GM12878 (cell line): ENCODE data around the gene TMEM174. TPM values are rescaled to one million over a fixed set of nuclear protein-coding genes. Genes with fewer than 3 reads are reported as not detected.

Experiments used
- ATAC-seq: fragments of 200-7000 bp; cut with Tn5 transposase; 3 replicates; pipeline ENCODE4 v1.9.1; 2020; ENCODE audit warnings: mild to moderate bottlenecking, moderate library complexity
- BruUV-seq: library from RNA; stranded (reverse); fragments of 400-500 nt; replicated peaks from 2 replicates; lab custom pipeline; 2021; lab: Mats Ljungman, UMichigan
- CTCF ChIA-PET: fragments of 300-600 bp; sonication (Branson Sonifier 250); formaldehyde crosslinking; extraction: SDS; loops from one replicate; lab custom pipeline; 2021; ENCODE audit warnings: inconsistent platforms; lab: Yijun Ruan, JAX
- POLR2A ChIA-PET: fragments of 350-600 bp; formaldehyde crosslinking; extraction: SDS; loops from one replicate; lab custom pipeline; 2021; ENCODE audit warnings: inconsistent platforms; lab: Charles Lee
- RAD21 ChIA-PET: fragments of 300-600 bp; sonication (Branson Sonifier 250); formaldehyde crosslinking; loops from one replicate; lab custom pipeline; 2023; ENCODE audit warnings: antibody characterized with exemption; ENCODE audit not compliant: unreplicated experiment; lab: Charles Lee
- SMC1A ChIA-PET: fragments of 300-600 bp; sonication (Branson Sonifier 250); formaldehyde crosslinking; loops from one replicate; lab custom pipeline; 2023; ENCODE audit not compliant: unreplicated experiment, uncharacterized antibody; lab: Charles Lee
- DNase-seq: peaks from one replicate; pipeline ENCODE4 v3.0.0-alpha.2; 2011; ENCODE audit warnings: low read depth, low spot score
- FAIRE-seq: peaks from 3 replicates; lab custom pipeline; 2011; peaks lifted over from hg19 to GRCh38; lab: Jason Lieb, UNC
- H2AFZ ChIP-seq: 2 replicates; pipeline ENCODE4 v1.6.0; 2011; ENCODE audit warnings: low read depth, low read length, control low read depth; ENCODE audit not compliant: control insufficient read depth
- H3K27ac ChIP-seq: 2 replicates; pipeline ENCODE4 v1.5.1; 2011; ENCODE audit warnings: control low read depth; ENCODE audit not compliant: control insufficient read depth, insufficient read depth
- H3K27me3 ChIP-seq, 2 experiments: replicated peaks in 1 of 2; 2 replicates each; pipeline versions ENCODE4 v1.6.0 to v1.6.1; 2011; ENCODE audit warnings: low read length in 1 of 2; ENCODE audit not compliant: control insufficient read depth in 2 of 2, insufficient read depth in 2 of 2
- H3K36me3 ChIP-seq, 2 experiments: 2 replicates each; pipeline ENCODE4 v1.5.1; 2011; ENCODE audit warnings: low read length in 1 of 2; ENCODE audit not compliant: control insufficient read depth in 2 of 2, insufficient read depth in 2 of 2
- H3K4me1 ChIP-seq: 2 replicates; pipeline ENCODE4 v1.6.1; 2011; ENCODE audit warnings: mild to moderate bottlenecking, low read length, moderate library complexity, mixed read lengths; ENCODE audit not compliant: control insufficient read depth, insufficient read depth
- H3K4me2 ChIP-seq: 2 replicates; pipeline ENCODE4 v1.6.0; 2011; ENCODE audit warnings: control low read depth; ENCODE audit not compliant: control insufficient read depth, insufficient read depth
- H3K4me3 ChIP-seq: fragments of 200-600 bp; sonication (generic); 2 replicates; pipeline ENCODE4 v1.5.1; 2016
- H3K79me2 ChIP-seq: 2 replicates; pipeline ENCODE4 v1.6.0; 2011; ENCODE audit warnings: low read length; ENCODE audit not compliant: control insufficient read depth, insufficient read depth
- H3K9ac ChIP-seq: 2 replicates; pipeline ENCODE4 v1.8.0; 2011; ENCODE audit warnings: low read length, control low read depth, mixed read lengths; ENCODE audit not compliant: control insufficient read depth, insufficient read depth
- H3K9me3 ChIP-seq: replicated peaks from 3 replicates; pipeline ENCODE4 v1.5.1; 2011; ENCODE audit warnings: mild to moderate bottlenecking, low read length; ENCODE audit not compliant: control insufficient read depth, insufficient read depth
- H4K20me1 ChIP-seq: 2 replicates; pipeline ENCODE4 v1.6.0; 2011; ENCODE audit not compliant: control insufficient read depth, insufficient read depth
- BMI1 ChIP-seq: fragments of 450-650 bp; IDR thresholded peaks from 2 replicates; pipeline ENCODE4 v1.6.1; 2016; ENCODE audit warnings: mild to moderate bottlenecking, moderate library complexity, borderline replicate concordance
- CEBPZ ChIP-seq: fragments of 150-350 bp; IDR thresholded peaks from 2 replicates; pipeline ENCODE4 v1.6.1; 2016; ENCODE audit warnings: low read depth, low read length
- E4F1 ChIP-seq: fragments of 450-650 bp; IDR thresholded peaks from 2 replicates; pipeline ENCODE4 v1.6.1; 2018; ENCODE audit warnings: borderline replicate concordance, mild to moderate bottlenecking; ENCODE audit not compliant: partially characterized antibody
- IRF4 ChIP-seq: IDR thresholded peaks from 2 replicates; pipeline ENCODE4 v1.6.1; 2011; ENCODE audit warnings: low read depth, low read length
- KAT2A ChIP-seq: conservative IDR thresholded peaks from 2 replicates; pipeline ENCODE4 v1.6.1; 2011; ENCODE audit warnings: low read depth, low read length; ENCODE audit not compliant: control insufficient read depth
- RUNX3 ChIP-seq: IDR thresholded peaks from 2 replicates; pipeline ENCODE4 v1.6.1; 2012; ENCODE audit warnings: low read length, inconsistent platforms
- SMAD1 ChIP-seq: fragments of 450-650 bp; IDR thresholded peaks from 2 replicates; pipeline ENCODE4 v1.6.1; 2018; ENCODE audit warnings: mild to moderate bottlenecking, low read depth; ENCODE audit not compliant: partially characterized antibody
- TBL1XR1 ChIP-seq: IDR thresholded peaks from 2 replicates; pipeline ENCODE4 v1.6.1; 2012; ENCODE audit warnings: low read depth, low read length, improper control_type of control experiment
- YY1 ChIP-seq: IDR thresholded peaks from 2 replicates; pipeline ENCODE4 v1.6.1; 2011; ENCODE audit warnings: low read depth, mild to moderate bottlenecking, low read length
- whole genome bisulfite sequencing: methylation state at CpG from one replicate; pipeline ENCODE4 v1.1.6; 2016; ENCODE audit warnings: low lambda C conversion rate; ENCODE audit not compliant: insufficient replicate concordance, insufficient coverage; ENCODE audit errors: missing lambda C conversion rate; 5-methylcytosine and 5-hydroxymethylcytosine counted together
- in situ Hi-C: fragments of 300-500 bp; cut with MboI; formaldehyde crosslinking; loops from 9 replicates; pipeline ENCODE4 v1.14.3; 2018; ENCODE audit warnings: mixed read lengths
- intact Hi-C: fragments of 100-400 bp; cut with micrococcal nuclease; formaldehyde crosslinking; loops from one replicate; pipeline ENCODE4 v1.14.2; 2022; ENCODE audit not compliant: unreplicated experiment
- polyA plus RNA-seq, 11 experiments: library from polyadenylated mRNA; depleted of rRNA in 4 of 11; unstranded in 6 of 11; stranded (reverse) in 5 of 11; fragments of >200 nt; fragmentation: Nextera tagmentation in 4 of 11; fragmentation: Illumina TruSeq in 1 of 11; extraction: Ambion mirVana in 4 of 11; extraction: Trizol in 1 of 11; gene quantifications; 1 replicate in 1 of 11; 2 replicates in 10 of 11; pipeline versions ENCODE4 v1.2.1 to v1.2.3, GENCODE V29; 2011 to 2016; ENCODE audit warnings: inconsistent platforms in 2 of 11, missing spikeins in 2 of 11, low read depth in 1 of 11
- total RNA-seq, 4 experiments: library from RNA; depleted of rRNA in 3 of 4; stranded (reverse); fragments of >200 nt in 3 of 4; fragmentation: Illumina TruSeq in 1 of 4; extraction: Trizol in 1 of 4; gene quantifications; 2 replicates each; pipeline versions ENCODE4 v1.2.1 to v1.2.3, GENCODE V29; 2013 to 2021
- TF ChIP-seq, protein P1 (sequence below): IDR thresholded peaks from 2 replicates; pipeline ENCODE4 v1.6.1; 2011; ENCODE audit warnings: mild to moderate bottlenecking, low read depth, low read length, moderate library complexity; ENCODE audit not compliant: insufficient replicate concordance

TMEM174 gene
- total and polyA plus RNA-seq, 10 of the 15 experiments (the other 5 are each of a cell fraction or from before 2014, with no cell fraction given), result not detected

DNA sequence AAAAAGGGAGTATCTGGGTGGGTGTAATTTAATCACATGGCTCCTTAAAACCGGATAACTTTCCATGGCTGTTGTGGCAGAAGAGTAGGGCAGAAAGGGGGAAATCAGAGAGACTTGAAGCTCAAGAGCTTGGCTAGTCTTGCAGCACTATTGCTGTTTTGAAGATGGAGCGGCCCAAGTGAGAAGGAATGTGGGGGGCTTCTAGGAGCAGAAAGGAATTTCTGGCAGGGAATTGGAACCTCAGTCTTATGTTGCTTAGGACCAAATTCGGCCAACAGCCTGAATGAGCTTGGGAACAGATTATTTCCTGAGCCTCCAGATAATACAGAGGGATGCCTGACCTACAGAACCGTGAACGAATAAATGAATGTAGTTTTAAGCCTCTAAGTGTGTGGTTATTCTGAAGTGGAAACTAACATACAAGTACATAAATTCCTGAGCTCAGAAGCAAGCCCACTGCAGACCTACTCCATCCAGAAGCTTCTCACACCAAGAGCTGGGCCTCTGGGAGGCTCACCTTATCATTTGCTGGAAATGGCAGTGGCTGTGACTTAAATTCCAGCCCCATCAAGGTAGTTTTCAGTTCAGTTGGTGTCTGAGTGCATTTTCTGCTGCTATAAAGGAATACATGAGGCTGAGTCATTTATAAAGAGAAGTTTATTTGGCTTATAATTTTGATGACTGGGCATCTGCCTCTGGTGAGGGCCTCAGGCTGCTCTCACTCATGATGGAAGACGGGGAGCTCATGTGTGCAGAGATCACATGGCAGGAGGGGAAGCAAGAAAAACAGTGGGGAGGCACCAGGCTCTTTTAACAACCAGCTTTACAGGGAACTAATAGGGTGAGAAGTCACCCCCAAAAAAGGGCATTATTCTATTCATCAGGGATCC is 15.3 kb upstream of the TMEM174 start (continued):
- TF ChIP-seq, protein P1, sequence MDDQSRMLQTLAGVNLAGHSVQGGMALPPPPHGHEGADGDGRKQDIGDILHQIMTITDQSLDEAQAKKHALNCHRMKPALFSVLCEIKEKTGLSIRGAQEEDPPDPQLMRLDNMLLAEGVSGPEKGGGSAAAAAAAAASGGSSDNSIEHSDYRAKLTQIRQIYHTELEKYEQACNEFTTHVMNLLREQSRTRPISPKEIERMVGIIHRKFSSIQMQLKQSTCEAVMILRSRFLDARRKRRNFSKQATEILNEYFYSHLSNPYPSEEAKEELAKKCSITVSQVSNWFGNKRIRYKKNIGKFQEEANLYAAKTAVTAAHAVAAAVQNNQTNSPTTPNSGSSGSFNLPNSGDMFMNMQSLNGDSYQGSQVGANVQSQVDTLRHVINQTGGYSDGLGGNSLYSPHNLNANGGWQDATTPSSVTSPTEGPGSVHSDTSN, result no peak
- TF ChIP-seq CEBPZ, result no peak
- no peak for TF ChIP-seq TBL1XR1
- no peak for TF ChIP-seq YY1

- TF ChIP-seq, protein P1, result no peak
- no peak for TF ChIP-seq BMI1
- no peak for TF ChIP-seq KAT2A
- TF ChIP-seq SMAD1, result no peak
- TF ChIP-seq IRF4, result no peak
- TF ChIP-seq RUNX3, result no peak
- no peak for TF ChIP-seq E4F1
- H3K27ac ChIP-seq, result no peak overlapping the region
- ChIA-PET POLR2A (no interaction called here), CTCF (interaction anchor here (1.2 kb wide), 2 partner anchors 12 to 42 kb away, joined by 3 read pairs; no protein-coding TSS in a partner anchor), RAD21 (no interaction called here), SMC1A (no interaction called here)
- BruUV-seq, result no TSS peak
- intact Hi-C loops (no loop called here), in situ Hi-C loops (no loop called here)
- WGBS, result 35% methylated on average over 4 of the region's 4 CpGs
- H4K20me1 ChIP-seq, result no peaks in the 10 kb centered on the region
- H2AFZ ChIP-seq, result no peak overlapping the region
- ATAC-seq (no peak), DNase-seq (no peak), FAIRE-seq (no peak)
- no peaks in the 10 kb centered on the region for H3K79me2 ChIP-seq
- H3K4me2 ChIP-seq, result no peak overlapping the region
- H3K9me3 ChIP-seq, result no peaks in the 10 kb centered on the region
- H3K4me3 ChIP-seq, result no peak overlapping the region
- peaks cover 0 to 3% of the 10 kb centered on the region in 2 experiments; a peak in 1 of 4 replicates for H3K27me3 ChIP-seq
- H3K36me3 ChIP-seq, result no peaks in the 10 kb centered on the region
- H3K9ac ChIP-seq, result no peak overlapping the region
- 0 out of 2 replicates have a peak, but pooled peaks cover 5% of the 10 kb centered on the region for H3K4me1 ChIP-seq
These were observed 14.7 kb upstream of the TMEM174 start for GRCh38 chr5:73158313-73158712.
